ENCODE data around the gene NEK7. TPM values are rescaled to one million over a fixed set of nuclear protein-coding genes. Genes with fewer than 3 reads are reported as not detected.

Gene NEK7
- total RNA-seq, 4 donors from 2014 or later = 45.7 to 75.7 (median 53.5) TPM

DNA sequence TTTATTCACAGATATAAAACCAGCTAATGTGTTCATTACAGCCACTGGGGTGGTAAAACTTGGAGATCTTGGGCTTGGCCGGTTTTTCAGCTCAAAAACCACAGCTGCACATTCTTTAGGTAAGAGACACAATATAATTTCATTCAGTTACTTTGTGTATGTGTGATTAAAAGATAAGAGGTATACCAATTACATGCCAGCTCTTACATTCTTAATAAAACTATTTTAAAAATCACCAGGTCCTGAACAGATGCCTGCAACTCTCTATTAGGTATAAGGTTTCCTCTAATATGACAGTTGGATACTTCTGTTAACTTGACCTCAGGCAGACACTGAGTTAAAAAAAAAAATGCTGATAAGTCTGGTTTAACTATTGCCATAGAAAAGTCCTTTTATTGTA, 122.1 kb downstream of the NEK7 start:
- no peak for DNase-seq (ENCODE audit: low spot score in 2 of 2)
- Histone ChIP-seq H3K9me3 (no peaks in the 10 kb centered on the region), H3K4me3 (no peak overlapping the region), H3K27ac (no peak overlapping the region), H3K4me1 (no peaks in the 10 kb centered on the region), H3K36me3 (no peaks in the 10 kb centered on the region), H3K27me3 (no peaks in the 10 kb centered on the region)
- WGBS = 68% methylated on average over 1 of the region's 1 CpG
- TF ChIP-seq POLR2A (IDR thresholded peaks at IDR 0.05) (no peak), POLR2AphosphoS5 (IDR thresholded peaks at IDR 0.05) (no peak), EP300 (IDR thresholded peaks at IDR 0.05) (no peak)
- TF ChIP-seq, protein P1, sequence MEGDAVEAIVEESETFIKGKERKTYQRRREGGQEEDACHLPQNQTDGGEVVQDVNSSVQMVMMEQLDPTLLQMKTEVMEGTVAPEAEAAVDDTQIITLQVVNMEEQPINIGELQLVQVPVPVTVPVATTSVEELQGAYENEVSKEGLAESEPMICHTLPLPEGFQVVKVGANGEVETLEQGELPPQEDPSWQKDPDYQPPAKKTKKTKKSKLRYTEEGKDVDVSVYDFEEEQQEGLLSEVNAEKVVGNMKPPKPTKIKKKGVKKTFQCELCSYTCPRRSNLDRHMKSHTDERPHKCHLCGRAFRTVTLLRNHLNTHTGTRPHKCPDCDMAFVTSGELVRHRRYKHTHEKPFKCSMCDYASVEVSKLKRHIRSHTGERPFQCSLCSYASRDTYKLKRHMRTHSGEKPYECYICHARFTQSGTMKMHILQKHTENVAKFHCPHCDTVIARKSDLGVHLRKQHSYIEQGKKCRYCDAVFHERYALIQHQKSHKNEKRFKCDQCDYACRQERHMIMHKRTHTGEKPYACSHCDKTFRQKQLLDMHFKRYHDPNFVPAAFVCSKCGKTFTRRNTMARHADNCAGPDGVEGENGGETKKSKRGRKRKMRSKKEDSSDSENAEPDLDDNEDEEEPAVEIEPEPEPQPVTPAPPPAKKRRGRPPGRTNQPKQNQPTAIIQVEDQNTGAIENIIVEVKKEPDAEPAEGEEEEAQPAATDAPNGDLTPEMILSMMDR (IDR thresholded peaks at IDR 0.05) = no peak

GRCh38 chr1:198280080-198280479, 123.3 kb downstream of the NEK7 start:
- H3K9me3 ChIP-seq = no peaks in the 10 kb centered on the region
- TF ChIP-seq, protein P1 (IDR thresholded peaks at IDR 0.05) = no peak
- TF ChIP-seq POLR2AphosphoS5 (IDR thresholded peaks at IDR 0.05) (no peak), POLR2A (IDR thresholded peaks at IDR 0.05) (no peak), EP300 (IDR thresholded peaks at IDR 0.05) (no peak)
- no peaks in the 10 kb centered on the region for H3K27me3 ChIP-seq

DNA sequence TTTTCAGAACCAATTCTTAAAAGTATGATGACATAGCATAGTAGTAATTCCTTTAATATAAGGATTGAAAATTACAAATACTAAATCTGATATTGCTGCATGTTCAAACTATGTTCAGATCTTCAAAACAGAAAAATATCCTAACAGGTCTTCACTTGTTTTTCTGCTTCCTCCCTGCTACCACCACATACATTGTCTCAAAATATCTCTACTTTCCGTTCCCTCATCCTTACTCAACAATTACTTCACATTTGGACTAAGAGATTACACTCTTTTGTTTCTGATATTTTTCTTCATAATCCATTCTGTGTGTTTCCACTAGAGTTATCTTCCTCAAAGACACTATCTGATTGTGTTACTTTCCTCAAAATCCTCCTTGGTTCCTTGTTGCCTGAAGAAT, 125.1 kb downstream of the NEK7 start:
- Histone ChIP-seq H3K36me3 (no peaks in the 10 kb centered on the region), H3K27me3 (no peaks in the 10 kb centered on the region), H3K4me1 (no peaks in the 10 kb centered on the region), H3K4me3 (no peak overlapping the region), H3K9me3 (no peaks in the 10 kb centered on the region), H3K27ac (no peak overlapping the region)
- WGBS = 60% methylated on average over 1 of the region's 1 CpG
- TF ChIP-seq EP300 (IDR thresholded peaks at IDR 0.05) = no peak
- no peak for TF ChIP-seq POLR2AphosphoS5 (IDR thresholded peaks at IDR 0.05)
- TF ChIP-seq, protein P1 (IDR thresholded peaks at IDR 0.05) = no peak
- no peak for TF ChIP-seq POLR2A (IDR thresholded peaks at IDR 0.05)
- DNase-seq (ENCODE audit: low spot score in 2 of 2) = no peak

More at GRCh38 chr1:198280080-198280479, 123.3 kb downstream of the NEK7 start:
- DNase-seq (ENCODE audit: low spot score in 2 of 2) = no peak
- Histone ChIP-seq H3K27ac (no peak overlapping the region), H3K36me3 (no peaks in the 10 kb centered on the region), H3K4me3 (no peak overlapping the region), H3K4me1 (no peaks in the 10 kb centered on the region)
- 91% methylated on average over 2 of the region's 2 CpGs for WGBS

DNA sequence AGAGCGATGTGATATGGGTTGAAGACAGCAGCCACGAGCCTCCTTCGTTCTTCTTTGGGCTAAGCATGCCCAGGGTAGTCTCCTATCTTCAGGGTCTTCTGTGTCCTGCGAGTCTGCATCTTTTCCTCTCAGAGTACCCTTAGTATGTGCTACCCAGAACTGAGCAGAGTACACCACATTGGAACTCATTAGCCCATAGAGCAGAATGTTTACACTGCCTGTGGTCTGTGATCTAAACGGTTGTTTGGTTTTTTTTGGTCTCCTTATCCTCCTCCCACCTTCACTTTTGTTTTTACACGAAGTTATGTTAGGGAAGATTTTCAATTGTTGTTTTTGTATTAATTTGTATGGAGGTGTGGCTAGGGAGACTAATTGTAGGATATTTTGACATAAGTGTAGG, 126.4 kb downstream of the NEK7 start:
- Histone ChIP-seq H3K27me3 (no peaks in the 10 kb centered on the region), H3K27ac (no peak overlapping the region), H3K9me3 (no peaks in the 10 kb centered on the region), H3K4me1 (peaks cover 7% of the 10 kb centered on the region), H3K4me3 (no peak overlapping the region), H3K36me3 (no peaks in the 10 kb centered on the region)
- TF ChIP-seq EP300 (IDR thresholded peaks at IDR 0.05) (no peak), POLR2AphosphoS5 (IDR thresholded peaks at IDR 0.05) (no peak), POLR2A (IDR thresholded peaks at IDR 0.05) (no peak)
- TF ChIP-seq, protein P1 (IDR thresholded peaks at IDR 0.05) = no peak
- DNase-seq (ENCODE audit: low spot score in 2 of 2) = no peak
- 81% methylated on average over 6 of the region's 6 CpGs for WGBS

GRCh38 chr1:198287916-198288315, 131.1 kb downstream of the NEK7 start:
- Histone ChIP-seq H3K27me3 (no peaks in the 10 kb centered on the region), H3K9me3 (no peaks in the 10 kb centered on the region), H3K4me3 (no peak overlapping the region), H3K4me1 (peaks cover 13% of the 10 kb centered on the region), H3K36me3 (no peaks in the 10 kb centered on the region), H3K27ac (no peak overlapping the region)
- TF ChIP-seq, protein P1 (IDR thresholded peaks at IDR 0.05) = no peak
- TF ChIP-seq POLR2A (IDR thresholded peaks at IDR 0.05) (no peak), POLR2AphosphoS5 (IDR thresholded peaks at IDR 0.05) (no peak), EP300 (IDR thresholded peaks at IDR 0.05) (no peak)
- DNase-seq (ENCODE audit: low spot score in 2 of 2) = no peak
- 91% methylated on average over 4 of the region's 4 CpGs for WGBS

Measured in suprapubic skin (tissue), 4 donors.